Measurements from ENCODE around the gene SYT9.

The SYT9 gene

GRCh38 chr11:7281079-7281478 is 29.4 kb downstream of the SYT9 start:
- CTCF ChIA-PET = interaction anchor here (0.6 to 1.1 kb wide), 4 partner anchors 24 to 526 kb away, joined by 3 read pairs; no protein-coding TSS in a partner anchor
- H3K27ac ChIP-seq = no peak overlapping the region
- POLR2A ChIA-PET (ENCODE audit: low non-redundant PET) = no interaction called here
- no peak for TF ChIP-seq CTCF (conservative IDR thresholded peaks at IDR 0.05; ENCODE audit: low read depth)
- peak; percentile 72 for DNase-seq (ENCODE audit: low spot score)

- no peak for DNase-seq (ENCODE audit: low spot score)
- POLR2A ChIA-PET (ENCODE audit: low non-redundant PET) = no interaction called here
- no peak overlapping the region for H3K27ac ChIP-seq
- CTCF ChIA-PET = interaction anchor here (1.1 kb wide), 1 partner anchor 376 kb away, joined by 3 read pairs; no protein-coding TSS in a partner anchor
- no peak for TF ChIP-seq CTCF (conservative IDR thresholded peaks at IDR 0.05; ENCODE audit: low read depth)
These were observed 30.1 kb downstream of the SYT9 start for GRCh38 chr11:7281809-7282208.

- no peak for TF ChIP-seq CTCF (conservative IDR thresholded peaks at IDR 0.05; ENCODE audit: low read depth)
- no peak for DNase-seq (ENCODE audit: low spot score)
- POLR2A ChIA-PET (ENCODE audit: low non-redundant PET) = no interaction called here
- no peak overlapping the region for H3K27ac ChIP-seq
- CTCF ChIA-PET = no interaction called here
These were observed 34.5 kb downstream of the SYT9 start for GRCh38 chr11:7286178-7286577.

- no peak for TF ChIP-seq CTCF (conservative IDR thresholded peaks at IDR 0.05; ENCODE audit: low read depth)
- ChIA-PET CTCF (interaction anchor here (0.6 kb wide), 2 partner anchors 106 to 157 kb away, joined by 3 to 5 read pairs; no protein-coding TSS in a partner anchor), POLR2A (ENCODE audit: low non-redundant PET) (no interaction called here)
- no peak for DNase-seq (ENCODE audit: low spot score)
- H3K27ac ChIP-seq = no peak overlapping the region
These were observed 39.6 kb downstream of the SYT9 start for GRCh38 chr11:7291100-7291829.

DNA sequence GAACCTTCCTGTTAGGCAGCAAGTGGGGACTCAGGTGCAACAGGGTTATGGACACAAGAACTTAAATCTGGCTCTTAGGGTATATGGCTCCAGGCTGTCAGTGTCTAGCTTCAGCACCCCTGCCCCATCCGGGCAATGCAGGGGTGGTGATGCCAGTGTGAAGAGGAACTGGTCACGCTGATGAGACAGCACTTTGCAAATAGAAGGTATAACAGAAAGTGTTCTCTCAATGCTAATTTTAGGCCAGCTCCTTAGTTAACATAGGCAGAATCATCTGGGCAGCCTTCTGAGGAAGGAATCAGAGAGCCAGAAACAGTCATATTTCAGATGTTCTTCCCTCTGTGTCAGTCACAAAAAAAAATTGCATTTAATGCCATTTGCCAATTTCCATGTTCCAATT is 41.2 kb downstream of the SYT9 start:
- no peak for TF ChIP-seq CTCF (conservative IDR thresholded peaks at IDR 0.05; ENCODE audit: low read depth)
- ChIA-PET POLR2A (ENCODE audit: low non-redundant PET) (no interaction called here), CTCF (no interaction called here)
- no peak for DNase-seq (ENCODE audit: low spot score)
- H3K27ac ChIP-seq = no peak overlapping the region

DNA sequence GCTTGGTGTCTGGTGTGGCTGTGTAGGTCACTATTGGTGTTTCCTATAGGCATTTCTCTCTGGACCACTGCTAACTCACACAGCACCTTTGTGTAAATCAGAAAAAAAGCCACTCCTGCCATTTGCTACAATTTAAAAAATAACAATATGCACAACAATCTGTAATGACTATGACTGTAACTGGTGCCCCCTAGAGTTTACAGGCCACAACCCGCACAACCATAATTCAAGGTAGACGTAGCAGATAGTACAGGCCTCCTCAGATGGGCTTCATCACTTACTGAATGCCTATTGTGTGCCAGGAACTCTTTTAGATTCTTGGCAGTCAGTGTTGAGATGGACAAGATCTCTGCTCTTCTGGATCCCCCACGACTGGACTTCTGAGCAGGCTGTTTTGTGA is 47.7 kb downstream of the SYT9 start:
- ChIA-PET CTCF (no interaction called here), POLR2A (ENCODE audit: low non-redundant PET) (no interaction called here)
- TF ChIP-seq CTCF (conservative IDR thresholded peaks at IDR 0.05; ENCODE audit: low read depth) = no peak
- H3K27ac ChIP-seq = no peak overlapping the region
- no peak for DNase-seq (ENCODE audit: low spot score)

Data from RWPE1 (cell line).